Smooth muscle cell (in vitro differentiated cells): ENCODE data around the gene TMPRSS2. TPM values are rescaled to one million over a fixed set of nuclear protein-coding genes. Genes with fewer than 3 reads are reported as not detected.
"Not testable (repeated sequence)": the region's sequence is repeated elsewhere in the genome, so short reads cannot be mapped to it uniquely, and the experiment has no call there.

Experiments used
- DNase-seq: peaks from one replicate; lab custom pipeline; 2025; ENCODE audit not compliant: unreplicated experiment; lab: John Stamatoyannopoulos, UW
- H2AFZ ChIP-seq: fragments of 200-600 bp; sonication (generic); 2 replicates; pipeline ENCODE4 v1.6.0; 2016; ENCODE audit warnings: antibody characterized with exemption, low read depth, mild to moderate bottlenecking
- H3F3A ChIP-seq: fragments of 200-600 bp; sonication (generic); 2 replicates; pipeline ENCODE4 v1.6.0; 2017; ENCODE audit warnings: antibody characterized with exemption, low read depth
- H3K27ac ChIP-seq: fragments of 200-600 bp; sonication (generic); 2 replicates; pipeline ENCODE4 v1.5.1; 2016; ENCODE audit warnings: low read depth, mild to moderate bottlenecking
- H3K27me3 ChIP-seq: fragments of 200-600 bp; sonication (generic); 2 replicates; pipeline ENCODE4 v1.6.1; 2016; ENCODE audit warnings: low read depth, mild to moderate bottlenecking
- H3K36me3 ChIP-seq: fragments of 200-600 bp; sonication (generic); 2 replicates; pipeline ENCODE4 v1.5.1; 2016; ENCODE audit warnings: low read depth
- H3K4me1 ChIP-seq: fragments of 200-600 bp; sonication (generic); 2 replicates; pipeline ENCODE4 v1.5.1; 2016; ENCODE audit warnings: low read depth
- H3K4me2 ChIP-seq: fragments of 200-600 bp; sonication (generic); 2 replicates; pipeline ENCODE4 v1.6.0; 2016; ENCODE audit warnings: mild to moderate bottlenecking
- H3K4me3 ChIP-seq: fragments of 200-600 bp; sonication (generic); 2 replicates; pipeline ENCODE4 v1.5.1; 2016; ENCODE audit warnings: mild to moderate bottlenecking
- H3K79me2 ChIP-seq: fragments of 200-600 bp; sonication (generic); 2 replicates; pipeline ENCODE4 v1.6.0; 2016; ENCODE audit warnings: low read depth, mild to moderate bottlenecking
- H3K9ac ChIP-seq: fragments of 200-600 bp; sonication (generic); 2 replicates; pipeline ENCODE4 v1.6.0; 2016; ENCODE audit warnings: low read depth
- H3K9me3 ChIP-seq: fragments of 200-600 bp; sonication (generic); replicated peaks from 2 replicates; pipeline ENCODE4 v1.5.1; 2016; ENCODE audit warnings: low read depth
- H4K20me1 ChIP-seq: fragments of 200-600 bp; sonication (generic); 2 replicates; pipeline ENCODE4 v1.6.0; 2016; ENCODE audit warnings: low read depth
- CTCF ChIP-seq: fragments of 200-600 bp; sonication (generic); IDR thresholded peaks from 2 replicates; pipeline ENCODE4 v1.5.1; 2017; ENCODE audit warnings: borderline replicate concordance, mild to moderate bottlenecking, antibody characterized with exemption; ENCODE audit not compliant: insufficient read depth, poor library complexity, severe bottlenecking
- WGBS: methylation state at CpG from one replicate; pipeline ENCODE4 v1.1.7; 2016; ENCODE audit warnings: low lambda C conversion rate; 5-methylcytosine and 5-hydroxymethylcytosine counted together
- polyA plus RNA-seq: library from polyadenylated mRNA; unstranded; fragments of >200 nt; fragmentation: Nextera tagmentation; extraction: Ambion mirVana; gene quantifications from 2 replicates; pipeline ENCODE4 v1.2.1, GENCODE V29; 2016
- total RNA-seq: library from RNA; depleted of rRNA; stranded (reverse); fragments of >200 nt; gene quantifications from 2 replicates; pipeline ENCODE4 v1.2.3, GENCODE V29; 2014

The TMPRSS2 gene
- total and polyA plus RNA-seq, 2 experiments from 2014 or later, result 0.39 to 1.3 TPM

GRCh38 chr21:41422546-41423304 lies 85.2 kb downstream of the TMPRSS2 start:
- no peak overlapping the region for H2AFZ ChIP-seq

GRCh38 chr21:41420998-41421397 lies 87.0 kb downstream of the TMPRSS2 start:
- Histone ChIP-seq H3K27ac (peak overlapping the region; percentile 39), H2AFZ (peak overlapping the region; percentile 88)
- 68% methylated on average over 8 of the region's 8 CpGs for WGBS

More at GRCh38 chr21:41422546-41423304, 85.2 kb downstream of the TMPRSS2 start:
- H3K27ac ChIP-seq, result no peak overlapping the region
- no peak for TF ChIP-seq CTCF
- H3K36me3 ChIP-seq, result no peaks in the 10 kb centered on the region
- 94% methylated on average over 19 of the region's 19 CpGs for WGBS
- no peaks in the 10 kb centered on the region for H3K9me3 ChIP-seq
- H3F3A ChIP-seq, result no peaks in the 10 kb centered on the region
- H3K4me3 ChIP-seq, result no peak overlapping the region
- H3K9ac ChIP-seq, result no peak overlapping the region
- no peaks in the 10 kb centered on the region for H3K4me1 ChIP-seq
- no peak for DNase-seq
- no peaks in the 10 kb centered on the region for H4K20me1 ChIP-seq
- H3K27me3 ChIP-seq, result peaks cover 29% of the 10 kb centered on the region
- H3K79me2 ChIP-seq, result no peaks in the 10 kb centered on the region
- no peak overlapping the region for H3K4me2 ChIP-seq

GRCh38 chr21:41419921-41420862 lies 87.8 kb downstream of the TMPRSS2 start:
- no peaks in the 10 kb centered on the region for H3K79me2 ChIP-seq
- H3K27me3 ChIP-seq, result peaks cover 3% of the 10 kb centered on the region
- peak overlapping the region; percentile 77 for H3K9ac ChIP-seq
- no peaks in the 10 kb centered on the region for H3K9me3 ChIP-seq
- peak overlapping the region; percentile 39 for H3K27ac ChIP-seq
- H3K4me3 ChIP-seq, result peak overlapping the region; percentile 60
- no peak for TF ChIP-seq CTCF
- no peaks in the 10 kb centered on the region for H3K36me3 ChIP-seq
- H3F3A ChIP-seq, result no peaks in the 10 kb centered on the region
- H3K4me1 ChIP-seq, result no peaks in the 10 kb centered on the region
- H3K4me2 ChIP-seq, result peak overlapping the region; percentile 87
- H2AFZ ChIP-seq, result peak overlapping the region; percentile 88
- DNase-seq, result peak; percentile 59
- H4K20me1 ChIP-seq, result no peaks in the 10 kb centered on the region
- WGBS, result 12% methylated on average over 51 of the region's 54 CpGs

More at GRCh38 chr21:41420998-41421397, 87.0 kb downstream of the TMPRSS2 start:
- not testable (repeated sequence) for H3K79me2 ChIP-seq, H3K4me1 ChIP-seq, H3K36me3 ChIP-seq, H4K20me1 ChIP-seq, H3F3A ChIP-seq, H3K9me3 ChIP-seq, DNase-seq
- peaks cover 11% of the 10 kb centered on the region for H3K27me3 ChIP-seq
- peak overlapping the region; percentile 77 for H3K9ac ChIP-seq
- peak overlapping the region; percentile 87 for H3K4me2 ChIP-seq
- H3K4me3 ChIP-seq, result peak overlapping the region; percentile 60
